B cell (primary cell): ENCODE results near the gene XRCC1. TPM values are rescaled to one million over a fixed set of nuclear protein-coding genes. Genes with fewer than 3 reads are reported as not detected.

Experiments used
- ATAC-seq: fragments of 200-7000 bp; cut with Tn5 transposase; one replicate; pipeline ENCODE4 v1.10.0; 2021; ENCODE audit warnings: low read depth, mild to moderate bottlenecking, moderate number of reproducible peaks, moderate library complexity
- CTCF ChIA-PET: fragments of 350-600 bp; sonication (Branson Sonifier 250); formaldehyde crosslinking; loops from one replicate; lab custom pipeline; 2021; ENCODE audit warnings: antibody characterized with exemption, inconsistent platforms; lab: Charles Lee
- POLR2A ChIA-PET: fragments of 350-600 bp; sonication (Branson Sonifier 250); formaldehyde crosslinking; loops from one replicate; lab custom pipeline; 2021; ENCODE audit warnings: antibody characterized with exemption; lab: Charles Lee
- DNase-seq: peaks from one replicate; pipeline ENCODE4 v3.0.0; 2013
- H2AFZ ChIP-seq: 2 replicates; pipeline ENCODE4 v1.6.1; 2012; ENCODE audit warnings: mild to moderate bottlenecking, low read depth, low read length; ENCODE audit not compliant: insufficient read depth, poor library complexity, severe bottlenecking
- H3K27ac ChIP-seq, 2 donors: 1 replicate in 1 of 2; 2 replicates in 1 of 2; pipeline ENCODE4 v1.5.1; 2012 to 2013; ENCODE audit warnings: low read length in 2 of 2, mild to moderate bottlenecking in 2 of 2, moderate library complexity in 1 of 2
- H3K27me3 ChIP-seq, 4 experiments: fragments of 200-600 bp in 1 of 4; sonication (generic) in 1 of 4; replicated peaks in 1 of 4; 1 replicate in 2 of 4; 2 replicates in 2 of 4; pipeline versions ENCODE4 v1.6.1 to v1.7.0; 2013 to 2016; ENCODE audit warnings: low read length in 3 of 4, mild to moderate bottlenecking in 2 of 4, mixed read lengths in 1 of 4, moderate library complexity in 1 of 4; ENCODE audit not compliant: insufficient read depth in 4 of 4, control insufficient read depth in 3 of 4; ENCODE audit errors: control extremely low read depth in 1 of 4
- H3K36me3 ChIP-seq, 2 experiments: replicated peaks in 1 of 2; 1 replicate in 1 of 2; 2 replicates in 1 of 2; pipeline versions ENCODE4 v1.6.1 to v1.7.1; 2013; ENCODE audit warnings: low read length in 1 of 2; ENCODE audit not compliant: insufficient read depth in 2 of 2, control insufficient read depth in 1 of 2; ENCODE audit errors: control extremely low read depth in 1 of 2, extremely low read depth in 1 of 2
- H3K4me1 ChIP-seq, 2 donors: fragments of 200-600 bp in 1 of 2; sonication (generic) in 1 of 2; 1 replicate in 1 of 2; 2 replicates in 1 of 2; pipeline versions ENCODE4 v1.5.1 to v1.6.1; 2013 to 2017; ENCODE audit warnings: low read length in 2 of 2; ENCODE audit not compliant: control insufficient read depth in 2 of 2, insufficient read depth in 2 of 2
- H3K4me2 ChIP-seq: replicated peaks from 2 replicates; pipeline ENCODE3; 2012; ENCODE audit warnings: mild to moderate bottlenecking, low read depth, low read length; ENCODE audit not compliant: poor library complexity, severe bottlenecking
- H3K4me3 ChIP-seq, 5 experiments: fragments of 200-600 bp in 1 of 5; sonication (generic) in 1 of 5; 1 replicate in 3 of 5; 2 replicates in 2 of 5; pipeline versions ENCODE4 v1.5.1 to v1.7.0; 2011 to 2016; ENCODE audit warnings: low read length in 4 of 5, mild to moderate bottlenecking in 4 of 5, low read depth in 2 of 5, control low read depth in 1 of 5, moderate library complexity in 1 of 5; ENCODE audit not compliant: insufficient read depth in 1 of 5; ENCODE audit errors: control extremely low read depth in 1 of 5, extremely low read depth in 1 of 5
- H3K79me2 ChIP-seq: fragments of 200-600 bp; sonication (generic); one replicate; pipeline ENCODE4 v1.6.0; 2016; ENCODE audit warnings: low read length; ENCODE audit not compliant: control insufficient read depth, insufficient read depth
- H3K9ac ChIP-seq: fragments of 200-600 bp; sonication (generic); 2 replicates; pipeline ENCODE4 v1.6.1; 2017; ENCODE audit warnings: mild to moderate bottlenecking, low read length, moderate library complexity
- H3K9me3 ChIP-seq, 3 donors: one replicate each; pipeline versions ENCODE4 v1.6.1 to v1.7.1; 2013; ENCODE audit warnings: low read length in 2 of 3; ENCODE audit not compliant: control insufficient read depth in 2 of 3, insufficient read depth in 1 of 3; ENCODE audit errors: control extremely low read depth in 1 of 3
- H4K20me1 ChIP-seq: 2 replicates; pipeline ENCODE4 v1.6.0; 2012; ENCODE audit warnings: mild to moderate bottlenecking, low read length; ENCODE audit not compliant: insufficient read depth, control insufficient read depth, poor library complexity, severe bottlenecking
- H3K27ac Mint-ChIP-seq: one replicate; pipeline ENCODE4 v1.8.0; 2021; ENCODE audit warnings: mixed read lengths
- H3K27me3 Mint-ChIP-seq: one replicate; pipeline ENCODE4 v1.8.0; 2021; ENCODE audit warnings: mixed read lengths
- H3K4me1 Mint-ChIP-seq: one replicate; pipeline ENCODE4 v1.8.0; 2021; ENCODE audit warnings: mixed read lengths
- H3K4me3 Mint-ChIP-seq: one replicate; pipeline ENCODE4 v1.8.0; 2021; ENCODE audit warnings: mixed read lengths
- H3K9me3 Mint-ChIP-seq: one replicate; pipeline ENCODE4 v1.8.0; 2022; ENCODE audit warnings: mixed read lengths; ENCODE audit not compliant: insufficient read depth
- CTCF ChIP-seq: fragments of 200-600 bp; IDR thresholded peaks from one replicate; pipeline ENCODE4 v1.8.0; 2022; ENCODE audit warnings: antibody characterized with exemption, mild to moderate bottlenecking
- EZH2 ChIP-seq: IDR thresholded peaks from 2 replicates; pipeline ENCODE4 v1.6.1; 2012; ENCODE audit warnings: borderline replicate concordance, low read depth, mild to moderate bottlenecking, moderate library complexity, low read length; ENCODE audit not compliant: insufficient read depth, poor library complexity, severe bottlenecking
- WGBS: methylation state at CpG from one replicate; pipeline ENCODE4 v1.1.5; 2013; ENCODE audit warnings: missing lambda C conversion rate; ENCODE audit not compliant: insufficient coverage; 5-methylcytosine and 5-hydroxymethylcytosine counted together
- intact Hi-C: fragments of 100-400 bp; cut with micrococcal nuclease; formaldehyde crosslinking; loops from one replicate; pipeline ENCODE4 v1.10.0; 2022
- polyA plus RNA-seq: library from polyadenylated mRNA; depleted of rRNA; stranded (reverse); fragments of >200 nt; gene quantifications from 2 replicates; pipeline ENCODE4 v1.2.3, GENCODE V29; 2012
- total RNA-seq, 2 donors: library from RNA; stranded (reverse); fragments of 120-200 nt in 1 of 2; gene quantifications; 1 replicate in 1 of 2; 2 replicates in 1 of 2; pipeline versions ENCODE4 v1.2.3 to v1.2.4, GENCODE V29; 2013 to 2022

The XRCC1 gene
- total and polyA plus RNA-seq, 2 donors (not counting 1 experiment from before 2014, with no cell fraction given): 34.6 to 38.2 TPM

GRCh38 chr19:43594710-43595604, 19.6 kb upstream of the XRCC1 start:
- under 1% methylated on average over 64 of the region's 64 CpGs for WGBS
- H3K4me1 ChIP-seq: peaks cover 22 to 48% of the 10 kb centered on the region in 2 donors
- Mint-ChIP-seq H3K4me3 (peak overlapping the region; percentile 98), H3K27ac (peak overlapping the region; percentile 99), H3K9me3 (no peaks in the 10 kb centered on the region), H3K27me3 (no peaks in the 10 kb centered on the region), H3K4me1 (peaks cover 53% of the 10 kb centered on the region)
- H2AFZ ChIP-seq: peak overlapping the region; percentile 87
- ChIA-PET CTCF (interaction anchor here (0.7 to 7.5 kb wide), 37 partner anchors 10 to 215 kb away, joined by 3 to 126 read pairs (median 5); partner anchors contain the start of genes PINLYP, XRCC1 and ZNF575), POLR2A (interaction anchor here (1.0 to 2.2 kb wide), 3 partner anchors 20 to 62 kb away, joined by 3 to 15 read pairs (median 4); partner anchors contain the start of genes PINLYP, XRCC1 and ZNF575)
- no peaks in the 10 kb centered on the region for H3K9me3 ChIP-seq
- H3K79me2 ChIP-seq: peaks cover 61% of the 10 kb centered on the region
- DNase-seq: peak; percentile 83
- H3K27me3 ChIP-seq: no peaks in the 10 kb centered on the region
- H3K4me2 ChIP-seq: peak overlapping the region; percentile 79
- peak; percentile 89 for TF ChIP-seq CTCF
- no peak for TF ChIP-seq EZH2
- peaks cover 0 to 31% of the 10 kb centered on the region in 2 experiments for H3K36me3 ChIP-seq
- H3K9ac ChIP-seq: peak overlapping the region; percentile 74
- H4K20me1 ChIP-seq: peaks cover 5% of the 10 kb centered on the region
- peak overlapping the region; percentile 95 to 97 for H3K27ac ChIP-seq
- ATAC-seq: peak; percentile 23
- intact Hi-C loops: loop anchor here (1.0 kb wide), 1 partner anchor 148 kb away; no protein-coding TSS in a partner anchor
- peak overlapping the region; percentile 61 to 88 (median 73) for H3K4me3 ChIP-seq
